MM.1S (cell line): ENCODE results near the gene ADAMTS13.

Experiments
- DNase-seq: peaks from one replicate; pipeline ENCODE4 v3.0.0-alpha.2; 2015
- H2AFZ ChIP-seq: fragments of 300-600 bp; sonication (generic); 2 replicates; pipeline ENCODE4 v1.6.0; 2016; ENCODE audit warnings: antibody characterized with exemption, low read length
- H3F3A ChIP-seq: fragments of 300-600 bp; sonication (generic); 2 replicates; pipeline ENCODE4 v1.6.1; 2016; ENCODE audit warnings: mild to moderate bottlenecking, antibody characterized with exemption, low read length, moderate library complexity, mixed read lengths; ENCODE audit not compliant: insufficient read depth
- H3K27ac ChIP-seq: fragments of 300-600 bp; sonication (generic); 2 replicates; pipeline ENCODE4 v1.5.1; 2016; ENCODE audit warnings: mild to moderate bottlenecking, low read length
- H3K27me3 ChIP-seq: fragments of 300-600 bp; sonication (generic); replicated peaks from 2 replicates; pipeline ENCODE4 v1.6.0; 2016; ENCODE audit warnings: low read length; ENCODE audit not compliant: insufficient read depth
- H3K36me3 ChIP-seq: fragments of 300-600 bp; sonication (generic); replicated peaks from 2 replicates; pipeline ENCODE4 v1.6.1; 2016; ENCODE audit warnings: mild to moderate bottlenecking, low read length, mixed read lengths; ENCODE audit not compliant: insufficient read depth
- H3K4me1 ChIP-seq: fragments of 300-600 bp; sonication (generic); 2 replicates; pipeline ENCODE4 v1.6.1; 2016; ENCODE audit warnings: low read length, mixed read lengths
- H3K4me2 ChIP-seq: fragments of 300-600 bp; sonication (generic); 2 replicates; pipeline ENCODE4 v1.6.0; 2016; ENCODE audit warnings: low read depth, low read length
- H3K4me3 ChIP-seq: fragments of 300-600 bp; sonication (generic); 2 replicates; pipeline ENCODE4 v1.5.1; 2016; ENCODE audit warnings: low read length, mixed read lengths
- H3K79me2 ChIP-seq: fragments of 300-600 bp; sonication (generic); 2 replicates; pipeline ENCODE4 v1.6.1; 2016; ENCODE audit warnings: mixed run types, low read length, mixed read lengths
- H3K9ac ChIP-seq: fragments of 300-600 bp; sonication (generic); 2 replicates; pipeline ENCODE4 v1.6.1; 2016; ENCODE audit warnings: low read length, mixed read lengths
- H3K9me2 ChIP-seq: fragments of 300-600 bp; sonication (generic); replicated peaks from 2 replicates; pipeline ENCODE4 v1.6.1; 2016; ENCODE audit warnings: mild to moderate bottlenecking, low read length, mixed read lengths; ENCODE audit not compliant: insufficient read depth
- H3K9me3 ChIP-seq: fragments of 300-600 bp; sonication (generic); replicated peaks from 2 replicates; pipeline ENCODE4 v1.6.1; 2016; ENCODE audit warnings: mild to moderate bottlenecking, low read length, mixed read lengths; ENCODE audit not compliant: insufficient read depth
- H4K20me1 ChIP-seq: fragments of 300-600 bp; sonication (generic); 2 replicates; pipeline ENCODE4 v1.6.1; 2016; ENCODE audit warnings: mild to moderate bottlenecking, low read length, moderate library complexity, mixed read lengths; ENCODE audit not compliant: insufficient read depth
- CTCF ChIP-seq: fragments of 300-600 bp; sonication (generic); IDR thresholded peaks from 2 replicates; pipeline ENCODE4 v1.5.1; 2016; ENCODE audit warnings: antibody characterized with exemption, low read length, mixed read lengths
- EZH2 ChIP-seq: fragments of 300-600 bp; sonication (generic); optimal IDR thresholded peaks from 2 replicates; pipeline ENCODE3; 2017; ENCODE audit warnings: low read depth, mild to moderate bottlenecking, antibody characterized with exemption, low read length, mixed read lengths
- EZH2phosphoT487 ChIP-seq: fragments of 300-600 bp; sonication (generic); IDR thresholded peaks from 2 replicates; pipeline ENCODE4 v1.6.1; 2018; ENCODE audit warnings: antibody characterized with exemption, low read length

ADAMTS13 gene

GRCh38 chr9:133505901-133506652 lies 83.9 kb downstream of the ADAMTS13 start:
- H3K27me3 ChIP-seq: peaks cover 95% of the 10 kb centered on the region
- no peak overlapping the region for H3K4me2 ChIP-seq
- no peak for TF ChIP-seq EZH2
- no peak for TF ChIP-seq CTCF
- no peak for TF ChIP-seq EZH2phosphoT487
- no peak for DNase-seq
- no peaks in the 10 kb centered on the region for H3F3A ChIP-seq
- no peaks in the 10 kb centered on the region for H3K9me3 ChIP-seq
- no peaks in the 10 kb centered on the region for H3K79me2 ChIP-seq
- H3K9ac ChIP-seq: no peak overlapping the region
- H2AFZ ChIP-seq: no peak overlapping the region
- no peaks in the 10 kb centered on the region for H3K4me1 ChIP-seq
- no peaks in the 10 kb centered on the region for H4K20me1 ChIP-seq
- no peaks in the 10 kb centered on the region for H3K36me3 ChIP-seq
- no peak overlapping the region for H3K27ac ChIP-seq
- no peaks in the 10 kb centered on the region for H3K9me2 ChIP-seq
- no peak overlapping the region for H3K4me3 ChIP-seq

- Histone ChIP-seq H3F3A (no peaks in the 10 kb centered on the region), H4K20me1 (no peaks in the 10 kb centered on the region), H3K4me1 (no peaks in the 10 kb centered on the region), H3K4me3 (no peak overlapping the region), H2AFZ (no peak overlapping the region), H3K27ac (no peak overlapping the region), H3K9me3 (no peaks in the 10 kb centered on the region), H3K9me2 (no peaks in the 10 kb centered on the region), H3K9ac (no peak overlapping the region), H3K27me3 (peaks cover 95% of the 10 kb centered on the region), H3K79me2 (no peaks in the 10 kb centered on the region), H3K4me2 (no peak overlapping the region), H3K36me3 (no peaks in the 10 kb centered on the region)
- no peak for DNase-seq
- TF ChIP-seq CTCF (no peak), EZH2 (no peak), EZH2phosphoT487 (no peak)
Observed at GRCh38 chr9:133506653-133507038, 84.5 kb downstream of the ADAMTS13 start.

- H3K4me3 ChIP-seq: no peak overlapping the region
- no peaks in the 10 kb centered on the region for H3K36me3 ChIP-seq
- H3F3A ChIP-seq: no peaks in the 10 kb centered on the region
- no peak overlapping the region for H2AFZ ChIP-seq
- H3K9me3 ChIP-seq: no peaks in the 10 kb centered on the region
- TF ChIP-seq CTCF: no peak
- no peak for TF ChIP-seq EZH2phosphoT487
- TF ChIP-seq EZH2: no peak
- no peaks in the 10 kb centered on the region for H3K79me2 ChIP-seq
- H3K4me1 ChIP-seq: no peaks in the 10 kb centered on the region
- peaks cover 90% of the 10 kb centered on the region for H3K27me3 ChIP-seq
- H3K27ac ChIP-seq: no peak overlapping the region
- H3K4me2 ChIP-seq: no peak overlapping the region
- no peak for DNase-seq
- H3K9me2 ChIP-seq: no peaks in the 10 kb centered on the region
- H3K9ac ChIP-seq: no peak overlapping the region
- no peaks in the 10 kb centered on the region for H4K20me1 ChIP-seq
Observed at GRCh38 chr9:133507246-133507965, 85.2 kb downstream of the ADAMTS13 start.
